ENCODE data around the gene AGMO.

AGMO gene

GRCh38 chr7:15504351-15504750 lies 57.5 kb downstream of the AGMO start:
- Histone ChIP-seq H3K27me3 (ENCODE audit: insufficient read depth, low read depth) (no peaks in the 10 kb centered on the region), H2AFZ (ENCODE audit: low read depth) (no peak overlapping the region), H3K4me3 (IDR thresholded peaks at IDR 0.05; ENCODE audit: insufficient read depth, low read depth, low read length) (no peak overlapping the region), H3K9ac (no peak overlapping the region), H3K4me2 (no peak overlapping the region), H3K27ac (no peak overlapping the region), H4K20me1 (ENCODE audit: insufficient read depth) (no peaks in the 10 kb centered on the region), H3K36me3 (ENCODE audit: insufficient read depth) (no peaks in the 10 kb centered on the region), H3K79me2 (ENCODE audit: insufficient read depth, low read depth) (no peaks in the 10 kb centered on the region), H3K4me1 (ENCODE audit: low read depth, poor library complexity, severe bottlenecking) (no peaks in the 10 kb centered on the region)
- no peak for TF ChIP-seq CTCF (conservative IDR thresholded peaks at IDR 0.05; ENCODE audit: low read depth, low read length)

GRCh38 chr7:15503603-15504290 lies 58.1 kb downstream of the AGMO start:
- Histone ChIP-seq H3K4me1 (ENCODE audit: low read depth, poor library complexity, severe bottlenecking) (no peaks in the 10 kb centered on the region), H3K9ac (no peak overlapping the region), H3K27me3 (ENCODE audit: insufficient read depth, low read depth) (no peaks in the 10 kb centered on the region), H3K79me2 (ENCODE audit: insufficient read depth, low read depth) (no peaks in the 10 kb centered on the region), H3K27ac (no peak overlapping the region), H2AFZ (ENCODE audit: low read depth) (no peak overlapping the region), H3K4me2 (no peak overlapping the region), H3K4me3 (IDR thresholded peaks at IDR 0.05; ENCODE audit: insufficient read depth, low read depth, low read length) (no peak overlapping the region), H4K20me1 (ENCODE audit: insufficient read depth) (no peaks in the 10 kb centered on the region), H3K36me3 (ENCODE audit: insufficient read depth) (no peaks in the 10 kb centered on the region)
- TF ChIP-seq CTCF (conservative IDR thresholded peaks at IDR 0.05; ENCODE audit: low read depth, low read length): no peak

- H2AFZ ChIP-seq (ENCODE audit: low read depth): no peak overlapping the region
- H3K9ac ChIP-seq: no peak overlapping the region
- no peak overlapping the region for H3K27ac ChIP-seq
- no peak overlapping the region for H3K4me3 ChIP-seq (IDR thresholded peaks at IDR 0.05; ENCODE audit: insufficient read depth, low read depth, low read length)
- no peaks in the 10 kb centered on the region for H3K79me2 ChIP-seq (ENCODE audit: insufficient read depth, low read depth)
- no peaks in the 10 kb centered on the region for H4K20me1 ChIP-seq (ENCODE audit: insufficient read depth)
- H3K4me2 ChIP-seq: no peak overlapping the region
- no peaks in the 10 kb centered on the region for H3K4me1 ChIP-seq (ENCODE audit: low read depth, poor library complexity, severe bottlenecking)
- no peak for TF ChIP-seq CTCF (conservative IDR thresholded peaks at IDR 0.05; ENCODE audit: low read depth, low read length)
- no peaks in the 10 kb centered on the region for H3K36me3 ChIP-seq (ENCODE audit: insufficient read depth)
- H3K27me3 ChIP-seq (ENCODE audit: insufficient read depth, low read depth): no peaks in the 10 kb centered on the region
Measured at GRCh38 chr7:15498465-15498864, 63.4 kb downstream of the AGMO start.

- no peak overlapping the region for H3K4me3 ChIP-seq (IDR thresholded peaks at IDR 0.05; ENCODE audit: insufficient read depth, low read depth, low read length)
- no peaks in the 10 kb centered on the region for H3K79me2 ChIP-seq (ENCODE audit: insufficient read depth, low read depth)
- no peak overlapping the region for H2AFZ ChIP-seq (ENCODE audit: low read depth)
- H3K4me2 ChIP-seq: no peak overlapping the region
- H4K20me1 ChIP-seq (ENCODE audit: insufficient read depth): no peaks in the 10 kb centered on the region
- H3K27ac ChIP-seq: no peak overlapping the region
- TF ChIP-seq CTCF (conservative IDR thresholded peaks at IDR 0.05; ENCODE audit: low read depth, low read length): no peak
- no peaks in the 10 kb centered on the region for H3K36me3 ChIP-seq (ENCODE audit: insufficient read depth)
- no peaks in the 10 kb centered on the region for H3K4me1 ChIP-seq (ENCODE audit: low read depth, poor library complexity, severe bottlenecking)
- no peak overlapping the region for H3K9ac ChIP-seq
- no peaks in the 10 kb centered on the region for H3K27me3 ChIP-seq (ENCODE audit: insufficient read depth, low read depth)
Measured at GRCh38 chr7:15495170-15495569, 66.6 kb downstream of the AGMO start.
